ENCODE results near the gene VSIG8.

Gene VSIG8

GRCh38 chr1:159848326-159848725 lies 14.1 kb downstream of the VSIG8 start:
- Histone ChIP-seq H3K4me3 (ENCODE audit: insufficient read length, low read depth) (no peak overlapping the region), H3K4me1 (ENCODE audit: insufficient read depth, insufficient read length) (no peaks in the 10 kb centered on the region), H3K36me3 (ENCODE audit: insufficient read depth, insufficient read length, low read length) (no peaks in the 10 kb centered on the region), H3K9ac (ENCODE audit: insufficient read length, low read depth) (no peak overlapping the region), H3K9me3 (ENCODE audit: insufficient read depth, low read length) (no peaks in the 10 kb centered on the region), H3K27me3 (ENCODE audit: insufficient read depth, insufficient read length) (peaks cover 5% of the 10 kb centered on the region)
- no peak for DNase-seq (ENCODE audit: low read depth, low spot score)
- no peak for TF ChIP-seq SUZ12 (IDR thresholded peaks at IDR 0.05; ENCODE audit: extremely low read depth, insufficient read depth, insufficient read length)
- TF ChIP-seq YY1 (IDR thresholded peaks at IDR 0.05; ENCODE audit: insufficient read depth, insufficient read length) = no peak
- no peak for TF ChIP-seq ZNF274 (IDR thresholded peaks at IDR 0.05; ENCODE audit: low read depth, low read length)

DNA sequence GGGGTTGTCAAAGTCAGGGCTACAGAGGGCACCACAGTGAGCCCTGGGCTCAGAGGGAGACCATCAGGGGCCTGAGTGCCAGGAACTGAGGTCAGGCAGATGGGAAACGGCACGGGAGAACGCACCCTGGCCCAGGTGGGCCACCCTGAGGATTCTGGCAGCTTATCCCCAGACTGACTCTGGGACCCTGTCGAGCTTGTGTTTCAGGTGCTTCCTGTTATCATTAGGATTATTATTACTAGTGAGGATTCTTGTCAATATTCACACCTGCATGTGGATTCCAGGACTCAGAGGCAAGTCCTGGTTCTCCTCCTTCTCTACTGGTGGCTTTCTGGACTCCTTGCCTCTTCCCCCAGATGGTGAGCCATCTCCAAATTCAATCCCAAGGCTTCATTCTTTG lies 15.2 kb downstream of the VSIG8 start:
- no peak overlapping the region for H3K4me3 ChIP-seq (ENCODE audit: insufficient read length, low read depth)
- no peak for TF ChIP-seq SUZ12 (IDR thresholded peaks at IDR 0.05; ENCODE audit: extremely low read depth, insufficient read depth, insufficient read length)
- no peak for TF ChIP-seq ZNF274 (IDR thresholded peaks at IDR 0.05; ENCODE audit: low read depth, low read length)
- TF ChIP-seq YY1 (IDR thresholded peaks at IDR 0.05; ENCODE audit: insufficient read depth, insufficient read length) = no peak
- H3K9ac ChIP-seq (ENCODE audit: insufficient read length, low read depth) = no peak overlapping the region
- no peaks in the 10 kb centered on the region for H3K9me3 ChIP-seq (ENCODE audit: insufficient read depth, low read length)
- H3K27me3 ChIP-seq (ENCODE audit: insufficient read depth, insufficient read length) = peaks cover 3% of the 10 kb centered on the region
- H3K4me1 ChIP-seq (ENCODE audit: insufficient read depth, insufficient read length) = no peaks in the 10 kb centered on the region
- no peaks in the 10 kb centered on the region for H3K36me3 ChIP-seq (ENCODE audit: insufficient read depth, insufficient read length, low read length)
- no peak for DNase-seq (ENCODE audit: low read depth, low spot score)

DNA sequence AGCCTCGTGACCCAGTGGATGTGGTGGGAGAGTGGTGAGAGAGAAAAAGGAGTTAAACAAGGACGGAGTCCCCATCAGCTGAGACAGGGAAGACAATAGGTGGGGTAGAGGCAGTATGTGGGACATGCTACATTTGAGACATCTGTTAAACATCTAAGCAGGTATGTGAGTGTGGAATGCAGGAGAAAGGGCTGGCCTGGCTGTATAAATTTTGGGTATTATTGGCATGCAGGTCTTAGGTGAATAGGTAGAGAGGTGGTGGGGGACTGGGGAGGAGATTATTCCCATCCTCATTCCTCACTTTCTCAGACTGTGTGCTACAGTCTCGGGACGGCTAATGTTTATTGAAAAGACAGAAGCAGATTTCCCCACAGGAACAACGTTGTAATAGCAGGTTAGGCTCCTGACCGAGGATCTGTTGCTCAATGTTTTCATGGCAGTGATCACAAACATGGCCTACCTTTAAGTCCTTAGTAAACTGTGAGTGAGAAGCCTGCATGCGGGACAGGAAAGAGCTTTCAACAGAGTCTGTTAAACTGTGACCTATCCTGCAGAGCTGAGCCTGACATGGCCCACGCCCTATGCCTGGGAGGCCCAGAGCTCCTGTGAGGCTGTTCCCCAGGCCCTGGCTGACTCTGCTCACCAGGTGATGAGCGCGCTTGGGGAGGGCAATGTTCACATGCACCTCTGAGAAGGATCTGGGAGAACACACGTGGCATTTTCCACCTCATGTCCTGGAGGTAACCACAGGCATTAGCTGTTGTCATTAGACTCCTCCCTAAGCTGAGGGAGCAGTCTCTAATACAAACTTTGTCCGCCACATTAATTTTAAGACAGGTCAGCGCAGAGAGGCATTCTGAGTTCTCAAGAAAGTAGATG lies 16.5 kb downstream of the VSIG8 start:
- Histone ChIP-seq H3K4me3 (ENCODE audit: insufficient read length, low read depth) (no peak overlapping the region), H3K9me3 (ENCODE audit: insufficient read depth, low read length) (no peaks in the 10 kb centered on the region), H3K27me3 (ENCODE audit: insufficient read depth, insufficient read length) (peaks cover 3% of the 10 kb centered on the region), H3K9ac (ENCODE audit: insufficient read length, low read depth) (no peak overlapping the region), H3K36me3 (ENCODE audit: insufficient read depth, insufficient read length, low read length) (no peaks in the 10 kb centered on the region), H3K4me1 (ENCODE audit: insufficient read depth, insufficient read length) (no peaks in the 10 kb centered on the region)
- DNase-seq (ENCODE audit: low read depth, low spot score) = no peak
- TF ChIP-seq ZNF274 (IDR thresholded peaks at IDR 0.05; ENCODE audit: low read depth, low read length) (no peak), SUZ12 (IDR thresholded peaks at IDR 0.05; ENCODE audit: extremely low read depth, insufficient read depth, insufficient read length) (no peak), YY1 (IDR thresholded peaks at IDR 0.05; ENCODE audit: insufficient read depth, insufficient read length) (no peak)

GRCh38 chr1:159843459-159843858 lies 19.0 kb downstream of the VSIG8 start:
- TF ChIP-seq SUZ12 (IDR thresholded peaks at IDR 0.05; ENCODE audit: extremely low read depth, insufficient read depth, insufficient read length) (no peak), ZNF274 (IDR thresholded peaks at IDR 0.05; ENCODE audit: low read depth, low read length) (no peak), YY1 (IDR thresholded peaks at IDR 0.05; ENCODE audit: insufficient read depth, insufficient read length) (no peak)
- H3K9ac ChIP-seq (ENCODE audit: insufficient read length, low read depth) = no peak overlapping the region
- no peaks in the 10 kb centered on the region for H3K36me3 ChIP-seq (ENCODE audit: insufficient read depth, insufficient read length, low read length)
- no peaks in the 10 kb centered on the region for H3K9me3 ChIP-seq (ENCODE audit: insufficient read depth, low read length)
- peaks cover 3% of the 10 kb centered on the region for H3K27me3 ChIP-seq (ENCODE audit: insufficient read depth, insufficient read length)
- no peak overlapping the region for H3K4me3 ChIP-seq (ENCODE audit: insufficient read length, low read depth)
- H3K4me1 ChIP-seq (ENCODE audit: insufficient read depth, insufficient read length) = no peaks in the 10 kb centered on the region
- no peak for DNase-seq (ENCODE audit: low read depth, low spot score)

DNA sequence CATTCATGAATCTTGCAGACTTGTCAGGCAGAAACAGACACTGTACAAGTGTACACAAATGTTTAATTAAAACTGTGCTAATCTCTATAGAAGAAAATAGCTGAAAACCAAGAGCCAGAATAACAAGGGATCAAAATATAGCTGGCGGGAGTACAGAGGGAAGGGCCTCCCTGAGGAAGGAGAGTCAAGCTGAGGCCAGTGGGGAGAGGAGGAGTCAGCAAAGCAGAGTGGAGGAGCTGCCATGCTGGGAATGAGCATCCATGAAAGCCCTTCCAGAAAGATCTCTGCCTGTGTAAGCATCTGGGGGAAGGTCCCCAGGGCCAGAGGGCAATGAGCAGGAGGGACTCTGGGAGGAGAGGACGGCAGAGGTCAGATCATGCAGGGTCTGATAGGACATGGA lies 20.7 kb downstream of the VSIG8 start:
- peaks cover 3% of the 10 kb centered on the region for H3K27me3 ChIP-seq (ENCODE audit: insufficient read depth, insufficient read length)
- H3K4me1 ChIP-seq (ENCODE audit: insufficient read depth, insufficient read length) = no peaks in the 10 kb centered on the region
- DNase-seq (ENCODE audit: low read depth, low spot score) = no peak
- no peak overlapping the region for H3K9ac ChIP-seq (ENCODE audit: insufficient read length, low read depth)
- no peak for TF ChIP-seq ZNF274 (IDR thresholded peaks at IDR 0.05; ENCODE audit: low read depth, low read length)
- TF ChIP-seq SUZ12 (IDR thresholded peaks at IDR 0.05; ENCODE audit: extremely low read depth, insufficient read depth, insufficient read length) = no peak
- TF ChIP-seq YY1 (IDR thresholded peaks at IDR 0.05; ENCODE audit: insufficient read depth, insufficient read length) = no peak
- no peaks in the 10 kb centered on the region for H3K9me3 ChIP-seq (ENCODE audit: insufficient read depth, low read length)
- no peaks in the 10 kb centered on the region for H3K36me3 ChIP-seq (ENCODE audit: insufficient read depth, insufficient read length, low read length)
- no peak overlapping the region for H3K4me3 ChIP-seq (ENCODE audit: insufficient read length, low read depth)

- TF ChIP-seq ZNF274 (IDR thresholded peaks at IDR 0.05; ENCODE audit: low read depth, low read length) = no peak
- DNase-seq (ENCODE audit: low read depth, low spot score) = no peak
- no peak overlapping the region for H3K9ac ChIP-seq (ENCODE audit: insufficient read length, low read depth)
- H3K4me3 ChIP-seq (ENCODE audit: insufficient read length, low read depth) = no peak overlapping the region
- H3K27me3 ChIP-seq (ENCODE audit: insufficient read depth, insufficient read length) = peaks cover under 1% of the 10 kb centered on the region
- H3K36me3 ChIP-seq (ENCODE audit: insufficient read depth, insufficient read length, low read length) = no peaks in the 10 kb centered on the region
- no peaks in the 10 kb centered on the region for H3K9me3 ChIP-seq (ENCODE audit: insufficient read depth, low read length)
- no peaks in the 10 kb centered on the region for H3K4me1 ChIP-seq (ENCODE audit: insufficient read depth, insufficient read length)
Measured at GRCh38 chr1:159839116-159839849, 23.2 kb downstream of the VSIG8 start.

DNA sequence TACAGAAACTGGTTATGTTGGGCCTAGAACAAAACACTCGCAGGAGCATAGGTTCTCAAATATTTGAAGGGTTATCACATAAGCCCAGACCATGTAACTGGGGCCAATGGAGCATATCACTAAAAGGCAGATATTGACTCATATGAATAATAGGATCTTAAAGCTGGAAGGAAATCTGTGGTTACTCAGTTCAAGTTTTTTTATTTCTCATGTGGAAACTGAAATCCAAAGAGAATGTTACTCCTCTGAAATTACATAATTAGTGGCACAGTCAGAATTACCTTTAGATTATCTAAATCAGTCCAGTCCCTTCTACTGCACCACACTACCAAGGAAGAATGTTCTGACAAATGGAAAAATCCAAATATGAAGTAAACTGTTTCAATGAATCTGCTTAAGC lies 23.7 kb downstream of the VSIG8 start:
- H3K4me1 ChIP-seq (ENCODE audit: insufficient read depth, insufficient read length) = no peaks in the 10 kb centered on the region
- H3K27me3 ChIP-seq (ENCODE audit: insufficient read depth, insufficient read length) = no peaks in the 10 kb centered on the region
- no peaks in the 10 kb centered on the region for H3K9me3 ChIP-seq (ENCODE audit: insufficient read depth, low read length)
- H3K36me3 ChIP-seq (ENCODE audit: insufficient read depth, insufficient read length, low read length) = no peaks in the 10 kb centered on the region
- no peak overlapping the region for H3K9ac ChIP-seq (ENCODE audit: insufficient read length, low read depth)
- no peak overlapping the region for H3K4me3 ChIP-seq (ENCODE audit: insufficient read length, low read depth)
- TF ChIP-seq SUZ12 (IDR thresholded peaks at IDR 0.05; ENCODE audit: extremely low read depth, insufficient read depth, insufficient read length) (no peak), ZNF274 (IDR thresholded peaks at IDR 0.05; ENCODE audit: low read depth, low read length) (no peak), YY1 (IDR thresholded peaks at IDR 0.05; ENCODE audit: insufficient read depth, insufficient read length) (no peak)
- DNase-seq (ENCODE audit: low read depth, low spot score) = no peak
